HL-60 (cell line): Measurements from ENCODE around the gene CLEC18A.
"Not testable (repeated sequence)": the region's sequence is repeated elsewhere in the genome, so short reads cannot be mapped to it uniquely, and the experiment has no call there.

ENCODE experiments used
- DNase-seq, 2 experiments: peaks; one replicate each; pipeline ENCODE4 v3.0.0-alpha.2; 2010 to 2020; ENCODE audit warnings: low read depth in 1 of 2, low spot score in 1 of 2
- H3K27ac ChIP-seq: fragments of 250-450 bp; sonication (Bioruptor Pico); replicated peaks from 2 replicates; pipeline ENCODE4 v1.5.1; 2020; ENCODE audit warnings: mild to moderate bottlenecking, moderate library complexity
- H3K27me3 ChIP-seq: fragments of 250-450 bp; sonication (Bioruptor Pico); 2 replicates; pipeline ENCODE4 v1.5.1; 2021; ENCODE audit warnings: mild to moderate bottlenecking, moderate library complexity; ENCODE audit not compliant: insufficient read depth, poor library complexity, severe bottlenecking
- H3K4me3 ChIP-seq: replicated peaks from 2 replicates; pipeline ENCODE4 v1.5.1; 2011; ENCODE audit warnings: mild to moderate bottlenecking, control low read depth, low read length; ENCODE audit not compliant: insufficient read depth

Gene CLEC18A

DNA sequence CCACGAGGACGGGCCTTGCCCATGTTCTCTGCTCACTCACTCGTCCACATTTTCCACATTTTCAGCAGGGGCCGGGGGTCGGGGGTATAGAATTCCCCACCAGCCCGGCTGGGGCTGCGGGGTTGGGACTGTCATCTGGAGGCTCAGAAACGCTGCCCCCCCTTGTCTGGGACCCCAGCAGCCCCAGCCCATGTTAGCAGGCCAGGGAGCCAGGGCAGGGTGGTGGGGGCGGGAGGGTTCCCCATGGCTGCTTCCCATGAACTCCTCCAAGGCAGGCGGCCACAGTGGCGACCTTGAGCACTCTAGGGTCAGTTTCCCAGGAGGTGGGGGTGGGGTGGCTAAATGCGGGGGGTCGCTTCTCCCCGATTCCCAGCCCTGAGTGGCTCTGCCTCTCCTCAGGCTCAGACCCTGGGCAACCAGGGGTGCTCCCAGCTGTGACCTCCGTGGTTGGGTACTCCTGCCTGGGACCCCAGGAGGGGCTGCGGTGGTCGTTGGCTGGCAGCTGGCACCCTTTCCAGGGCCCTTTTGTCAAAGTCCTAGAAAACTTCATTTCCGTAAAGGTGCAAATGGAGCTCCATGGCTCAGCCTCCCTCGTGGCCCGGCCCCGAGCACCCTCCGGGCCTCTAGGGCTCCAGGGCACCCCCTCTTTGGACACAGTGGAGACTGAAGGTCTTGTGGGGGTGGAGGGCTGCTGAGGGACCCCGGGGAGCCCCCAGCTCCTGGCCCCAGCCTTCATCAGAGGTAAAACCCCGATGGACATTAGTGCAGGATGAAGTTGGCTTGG, 1.6 kb downstream of the CLEC18A start:
- DNase-seq, H3K27me3 ChIP-seq, H3K27ac ChIP-seq, H3K4me3 ChIP-seq: not testable (repeated sequence)

DNA sequence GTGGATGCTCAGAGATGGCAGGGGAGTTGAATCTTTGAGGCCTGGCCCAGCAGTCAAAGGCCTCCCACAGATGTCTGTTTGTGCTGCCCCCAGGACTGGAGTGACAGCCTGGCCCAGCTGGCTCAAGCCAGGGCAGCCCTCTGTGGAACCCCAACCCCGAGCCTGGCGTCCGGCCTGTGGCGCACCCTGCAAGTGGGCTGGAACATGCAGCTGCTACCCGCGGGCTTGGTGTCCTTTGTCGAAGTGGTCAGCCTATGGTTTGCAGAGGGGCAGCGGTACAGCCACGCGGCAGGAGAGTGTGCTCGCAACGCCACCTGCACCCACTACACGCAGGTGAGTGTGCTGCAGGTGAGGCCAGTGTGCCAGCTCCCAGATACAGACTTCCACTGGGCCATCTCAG, 3.1 kb downstream of the CLEC18A start:
- DNase-seq, result not testable (repeated sequence)

GRCh38 chr16:69963312-69963711, 12.2 kb downstream of the CLEC18A start:
- not testable (repeated sequence) for H3K27me3 ChIP-seq, H3K4me3 ChIP-seq, DNase-seq

More for the DNA sequence above, 3.1 kb downstream of the CLEC18A start:
- not testable (repeated sequence) for H3K27me3 ChIP-seq, H3K4me3 ChIP-seq, H3K27ac ChIP-seq

GRCh38 chr16:69964960-69965660, 14.0 kb downstream of the CLEC18A start:
- not testable (repeated sequence) for DNase-seq, H3K4me3 ChIP-seq, H3K27me3 ChIP-seq, H3K27ac ChIP-seq

More at GRCh38 chr16:69963312-69963711, 12.2 kb downstream of the CLEC18A start:
- H3K27ac ChIP-seq, result not testable (repeated sequence)

GRCh38 chr16:69965661-69966054, 14.5 kb downstream of the CLEC18A start:
- not testable (repeated sequence) for DNase-seq, H3K4me3 ChIP-seq, H3K27ac ChIP-seq, H3K27me3 ChIP-seq

- not testable (repeated sequence) for H3K27me3 ChIP-seq, H3K27ac ChIP-seq, DNase-seq, H3K4me3 ChIP-seq
Measured at GRCh38 chr16:69967688-69968087, 16.6 kb downstream of the CLEC18A start.

DNA sequence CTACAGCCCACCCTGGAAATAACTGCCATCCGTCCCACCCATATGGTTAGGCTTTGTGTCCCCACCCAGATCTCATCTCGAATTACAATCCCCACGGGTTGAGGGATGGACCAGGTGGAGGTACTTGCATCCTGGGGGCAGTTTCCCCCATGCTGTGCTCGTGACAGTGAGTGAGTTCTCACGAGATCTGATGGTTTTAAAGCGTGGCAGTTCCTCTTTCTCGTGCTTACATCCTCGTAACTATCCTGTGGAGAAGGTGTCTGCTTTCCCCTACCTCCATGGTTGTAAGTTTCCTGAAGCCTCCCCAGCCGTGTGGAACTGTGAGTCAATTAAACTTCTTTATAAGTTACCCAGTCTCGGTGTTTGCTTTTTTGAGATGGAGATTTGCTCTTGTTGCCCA, 17.0 kb downstream of the CLEC18A start:
- not testable (repeated sequence) for H3K27me3 ChIP-seq, H3K27ac ChIP-seq, H3K4me3 ChIP-seq, DNase-seq

- H3K4me3 ChIP-seq, H3K27ac ChIP-seq, DNase-seq, H3K27me3 ChIP-seq: not testable (repeated sequence)
Measured at GRCh38 chr16:69969657-69970056, 18.5 kb downstream of the CLEC18A start.

- H3K27ac ChIP-seq, H3K4me3 ChIP-seq, H3K27me3 ChIP-seq, DNase-seq: not testable (repeated sequence)
Measured at GRCh38 chr16:69972120-69972519, 21.0 kb downstream of the CLEC18A start.

DNA sequence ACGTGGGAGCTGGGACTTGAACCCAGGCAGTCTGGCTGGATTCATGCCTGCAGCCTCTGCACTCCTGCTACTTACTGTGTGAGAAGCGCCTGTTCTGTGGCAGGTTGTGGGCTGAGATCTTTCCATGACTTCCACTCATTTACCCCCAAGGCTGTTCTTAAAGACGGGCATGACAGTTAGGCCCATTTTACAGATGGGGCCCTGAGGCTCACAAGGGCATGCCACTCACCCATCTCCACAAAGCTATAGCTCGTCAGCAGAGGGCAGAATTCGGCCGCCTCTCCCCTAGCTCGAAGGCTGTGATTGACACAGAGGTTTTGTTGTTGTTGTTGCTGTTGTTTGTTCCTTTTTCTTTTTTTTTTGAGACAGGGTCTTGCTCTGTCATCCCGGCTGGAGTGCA, 21.8 kb downstream of the CLEC18A start:
- DNase-seq, H3K27ac ChIP-seq, H3K4me3 ChIP-seq, H3K27me3 ChIP-seq: not testable (repeated sequence)

- not testable (repeated sequence) for DNase-seq, H3K27ac ChIP-seq, H3K27me3 ChIP-seq, H3K4me3 ChIP-seq
Measured at GRCh38 chr16:69985196-69985595, 34.1 kb downstream of the CLEC18A start.

- not testable (repeated sequence) for H3K27ac ChIP-seq, H3K27me3 ChIP-seq, DNase-seq, H3K4me3 ChIP-seq
Measured at GRCh38 chr16:69997956-69998355, 46.8 kb downstream of the CLEC18A start.

GRCh38 chr16:69999801-70000200, 48.7 kb downstream of the CLEC18A start:
- not testable (repeated sequence) for H3K27me3 ChIP-seq, H3K27ac ChIP-seq, H3K4me3 ChIP-seq, DNase-seq

GRCh38 chr16:70003511-70003910, 52.4 kb downstream of the CLEC18A start:
- not testable (repeated sequence) for H3K27ac ChIP-seq, H3K27me3 ChIP-seq, DNase-seq, H3K4me3 ChIP-seq

DNA sequence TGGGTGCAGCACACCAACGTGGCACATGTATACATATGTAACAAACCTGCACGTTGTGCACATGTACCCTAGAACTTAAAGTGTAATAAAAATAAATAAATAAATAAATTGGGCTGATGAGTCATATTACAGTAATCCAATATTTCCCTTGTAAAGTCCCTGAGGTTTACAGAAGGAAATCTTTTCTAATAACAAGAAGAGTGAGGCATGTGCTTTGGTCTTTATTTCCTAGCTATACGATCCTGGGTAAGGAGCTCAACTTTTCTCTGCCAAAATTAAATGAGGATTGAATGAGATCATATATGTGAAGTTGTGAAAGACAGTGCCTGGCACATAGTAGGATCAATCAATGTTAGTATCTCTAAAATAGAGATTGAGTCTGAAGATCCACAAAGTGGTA, 57.5 kb downstream of the CLEC18A start:
- not testable (repeated sequence) for H3K4me3 ChIP-seq, DNase-seq, H3K27me3 ChIP-seq, H3K27ac ChIP-seq
